GM18520 (cell line): ENCODE measurements around the gene GCLM.
"Not testable (repeated sequence)": the region's sequence is repeated elsewhere in the genome, so short reads cannot be mapped to it uniquely, and the experiment has no call there.

Source experiments
- ATAC-seq: cut with Tn5 transposase; IDR thresholded peaks from one replicate; pipeline ENCODE4 v1.9.1; 2021; ENCODE audit not compliant: unreplicated experiment

The GCLM gene

GRCh38 chr1:93909146-93910050, at the start of gene GCLM:
GCLM (minus strand) TSS chr1:93909430; CDS start chr1:93909163, 267 bp downstream.
- ATAC-seq: peak; percentile 96

- ATAC-seq: no peak
These were observed 49.5 kb upstream of the GCLM start for GRCh38 chr1:93958726-93959100.

GRCh38 chr1:93958032-93958725, 48.9 kb upstream of the GCLM start:
- no peak for ATAC-seq

- ATAC-seq: no peak
These were observed 46.5 kb upstream of the GCLM start for GRCh38 chr1:93955765-93956164.

GRCh38 chr1:93947002-93947686, 37.9 kb upstream of the GCLM start:
- ATAC-seq: not testable (repeated sequence)

- ATAC-seq: no peak
These were observed 29.4 kb upstream of the GCLM start for GRCh38 chr1:93938461-93939145.

GRCh38 chr1:93937997-93938396, 28.8 kb upstream of the GCLM start:
- ATAC-seq: no peak

- ATAC-seq: no peak
These were observed 16.0 kb upstream of the GCLM start for GRCh38 chr1:93925206-93925605.

- ATAC-seq: no peak
These were observed 10.6 kb upstream of the GCLM start for GRCh38 chr1:93919780-93920179.

GRCh38 chr1:93917302-93917701, 8.1 kb upstream of the GCLM start:
- ATAC-seq: no peak

- ATAC-seq: not testable (repeated sequence)
These were observed 1.6 kb upstream of the GCLM start for GRCh38 chr1:93910880-93911279.

GRCh38 chr1:93910305-93910704, 1.1 kb upstream of the GCLM start:
- no peak for ATAC-seq

- ATAC-seq: peak; percentile 29
These were observed 660 bp downstream of the GCLM start for GRCh38 chr1:93908394-93909145.

- no peak for ATAC-seq
These were observed 1.5 kb downstream of the GCLM start for GRCh38 chr1:93907718-93908117.

- ATAC-seq: no peak
These were observed 2.8 kb downstream of the GCLM start for GRCh38 chr1:93906480-93906879.

GRCh38 chr1:93905734-93906133, 3.5 kb downstream of the GCLM start:
- ATAC-seq: no peak

GRCh38 chr1:93905051-93905450, 4.2 kb downstream of the GCLM start:
- ATAC-seq: no peak

- ATAC-seq: no peak
These were observed 5.0 kb downstream of the GCLM start for GRCh38 chr1:93904228-93904627.

- ATAC-seq: no peak
These were observed 8.3 kb downstream of the GCLM start for GRCh38 chr1:93900723-93901504.
